ENCODE data around the gene PELI2. TPM values are rescaled to one million over a fixed set of nuclear protein-coding genes. Genes with fewer than 3 reads are reported as not detected.
A peak's percentile ranks its signal among the peaks of the same experiment; 100 is the strongest.

Gene PELI2
- total RNA-seq, 2 donors from 2014 or later: 22.2 to 28.3 TPM

- Histone ChIP-seq H3K27me3 (replicated peaks; ENCODE audit: insufficient read depth) (no peaks in the 10 kb centered on the region), H3K9me3 (no peaks in the 10 kb centered on the region), H3K4me1 (ENCODE audit: control insufficient read depth in 1 of 2, low read depth in 2 of 2) (no peaks in the 10 kb centered on the region), H3K27ac (no peak overlapping the region), H3K4me3 (no peak overlapping the region), H3K36me3 (no peaks in the 10 kb centered on the region)
- DNase-seq (ENCODE audit: low spot score) (no peak), ATAC-seq (ENCODE audit: insufficient number of reproducible peaks, low FRiP score, low read depth) (no peak)
- no peak for TF ChIP-seq CTCF (IDR thresholded peaks at IDR 0.05)
Measured at GRCh38 chr14:56108057-56108456, 10.2 kb upstream of the PELI2 start.

GRCh38 chr14:56112781-56113180 lies 5.4 kb upstream of the PELI2 start:
- no peak overlapping the region for H3K4me3 ChIP-seq
- no peaks in the 10 kb centered on the region for H3K4me1 ChIP-seq (ENCODE audit: control insufficient read depth in 1 of 2, low read depth in 2 of 2)
- no peaks in the 10 kb centered on the region for H3K36me3 ChIP-seq
- ATAC-seq (ENCODE audit: insufficient number of reproducible peaks, low FRiP score, low read depth) (no peak), DNase-seq (ENCODE audit: low spot score) (no peak)
- H3K9me3 ChIP-seq: no peaks in the 10 kb centered on the region
- TF ChIP-seq CTCF (IDR thresholded peaks at IDR 0.05): no peak
- no peak overlapping the region for H3K27ac ChIP-seq
- H3K27me3 ChIP-seq (replicated peaks; ENCODE audit: insufficient read depth): no peaks in the 10 kb centered on the region

- Histone ChIP-seq H3K36me3 (no peaks in the 10 kb centered on the region), H3K9me3 (no peaks in the 10 kb centered on the region), H3K27ac (no peak overlapping the region), H3K27me3 (replicated peaks; ENCODE audit: insufficient read depth) (no peaks in the 10 kb centered on the region), H3K4me1 (ENCODE audit: control insufficient read depth in 1 of 2, low read depth in 2 of 2) (peaks cover 0 to under 1% of the 10 kb centered on the region in 2 donors), H3K4me3 (no peak overlapping the region)
- TF ChIP-seq CTCF (IDR thresholded peaks at IDR 0.05): no peak
- ATAC-seq (ENCODE audit: insufficient number of reproducible peaks, low FRiP score, low read depth): no peak
- no peak for DNase-seq (ENCODE audit: low spot score)
Measured at GRCh38 chr14:56115334-56115870, 2.8 kb upstream of the PELI2 start.

- H3K4me3 ChIP-seq: no peak overlapping the region
- ATAC-seq (ENCODE audit: insufficient number of reproducible peaks, low FRiP score, low read depth): no peak
- H3K27me3 ChIP-seq (replicated peaks; ENCODE audit: insufficient read depth): no peaks in the 10 kb centered on the region
- no peaks in the 10 kb centered on the region for H3K36me3 ChIP-seq
- no peak for TF ChIP-seq CTCF (IDR thresholded peaks at IDR 0.05)
- H3K27ac ChIP-seq: no peak overlapping the region
- H3K9me3 ChIP-seq: no peaks in the 10 kb centered on the region
- H3K4me1 ChIP-seq (ENCODE audit: control insufficient read depth in 1 of 2, low read depth in 2 of 2): peaks cover 2 to 9% of the 10 kb centered on the region in 2 donors
- no peak for DNase-seq (ENCODE audit: low spot score)
Measured at GRCh38 chr14:56115976-56116893, 2.0 kb upstream of the PELI2 start.

- ATAC-seq (ENCODE audit: insufficient number of reproducible peaks, low FRiP score, low read depth): peak; percentile 14
- no peaks in the 10 kb centered on the region for H3K9me3 ChIP-seq
- H3K4me1 ChIP-seq (ENCODE audit: control insufficient read depth in 1 of 2, low read depth in 2 of 2): peaks cover 11 to 33% of the 10 kb centered on the region in 2 donors
- H3K4me3 ChIP-seq: peak overlapping the region; percentile 94
- no peaks in the 10 kb centered on the region for H3K36me3 ChIP-seq
- no peaks in the 10 kb centered on the region for H3K27me3 ChIP-seq (replicated peaks; ENCODE audit: insufficient read depth)
- H3K27ac ChIP-seq: peak overlapping the region; percentile 85 to 90
- no peak for DNase-seq (ENCODE audit: low spot score)
- no peak for TF ChIP-seq CTCF (IDR thresholded peaks at IDR 0.05)
Measured at GRCh38 chr14:56118611-56119181, 485 bp downstream of the PELI2 start.

All from thoracic aorta (tissue), 2 donors.